ENCODE data around the gene TRDN. TPM values are rescaled to one million over a fixed set of nuclear protein-coding genes. Genes with fewer than 3 reads are reported as not detected.

TRDN gene
- total RNA-seq, 1 experiment from 2014 or later: not detected

Other genes with a start within 250 kb of the TRDN start
- not detected in 2 replicates for gene NKAIN2, start 166.9 kb upstream of the TRDN start, total RNA-seq (2014; rRNA removed; shearing (Covaris generic))